GM21717 (cell line): ENCODE results near the gene RAB41.
A peak's percentile ranks its signal among the peaks of the same experiment; 100 is the strongest.
"Not testable (repeated sequence)": the region's sequence is repeated elsewhere in the genome, so short reads cannot be mapped to it uniquely, and the experiment has no call there.

ENCODE experiments used
- ATAC-seq: cut with Tn5 transposase; IDR thresholded peaks from one replicate; pipeline ENCODE4 v1.9.1; 2021; ENCODE audit warnings: mild to moderate bottlenecking, moderate library complexity; ENCODE audit not compliant: unreplicated experiment

RAB41 gene

GRCh38 chrX:70289793-70290770 is 8.1 kb downstream of the RAB41 start, which contains the start of the genes KIF4A and PDZD11:
KIF4A (plus strand) TSS chrX:70290104; CDS start chrX:70290459, 355 bp downstream.
PDZD11 (minus strand) TSS chrX:70289927; CDS start chrX:70289341, 586 bp downstream.
- peak; percentile 98 for ATAC-seq

GRCh38 chrX:70292788-70293187 is 10.8 kb downstream of the RAB41 start:
- ATAC-seq = no peak

GRCh38 chrX:70293621-70294020 is 11.6 kb downstream of the RAB41 start:
- no peak for ATAC-seq

GRCh38 chrX:70301716-70302115 is 19.7 kb downstream of the RAB41 start:
- no peak for ATAC-seq

GRCh38 chrX:70313503-70313902 is 31.5 kb downstream of the RAB41 start:
- ATAC-seq = no peak

GRCh38 chrX:70322784-70323183 is 40.8 kb downstream of the RAB41 start:
- no peak for ATAC-seq

- ATAC-seq = not testable (repeated sequence)
Observed at GRCh38 chrX:70323628-70324027, 41.7 kb downstream of the RAB41 start.

GRCh38 chrX:70324326-70324725 is 42.4 kb downstream of the RAB41 start:
- no peak for ATAC-seq

- ATAC-seq = no peak
Observed at GRCh38 chrX:70331161-70331560, 49.2 kb downstream of the RAB41 start.

- ATAC-seq = no peak
Observed at GRCh38 chrX:70332600-70332999, 50.6 kb downstream of the RAB41 start.
